Kidney glomerular epithelial cell (primary cell): Measurements from ENCODE around the gene ACD.

Experiments
- DNase-seq: peaks from one replicate; lab custom pipeline; 2025; lab: John Stamatoyannopoulos, UW

ACD gene

DNA sequence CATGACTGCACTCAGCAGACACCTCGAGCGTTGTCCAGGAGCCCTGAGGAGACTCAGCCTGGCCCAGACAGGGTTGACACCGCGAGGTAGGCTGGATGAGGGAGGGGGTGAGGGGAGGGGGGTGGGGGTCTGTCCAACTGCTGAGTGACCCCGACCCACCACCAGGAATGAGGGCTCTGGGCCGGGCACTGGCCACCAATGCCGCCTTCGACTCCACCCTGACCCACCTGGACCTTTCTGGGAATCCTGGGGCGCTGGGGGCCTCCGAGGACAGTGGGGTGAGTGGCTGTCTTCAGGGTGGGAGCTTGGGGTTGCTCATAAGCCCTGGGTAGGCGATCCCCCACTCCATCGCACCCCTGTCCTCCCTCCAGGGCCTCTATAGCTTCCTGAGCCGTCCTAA is 12.4 kb downstream of the ACD start:
- DNase-seq, result no peak

DNA sequence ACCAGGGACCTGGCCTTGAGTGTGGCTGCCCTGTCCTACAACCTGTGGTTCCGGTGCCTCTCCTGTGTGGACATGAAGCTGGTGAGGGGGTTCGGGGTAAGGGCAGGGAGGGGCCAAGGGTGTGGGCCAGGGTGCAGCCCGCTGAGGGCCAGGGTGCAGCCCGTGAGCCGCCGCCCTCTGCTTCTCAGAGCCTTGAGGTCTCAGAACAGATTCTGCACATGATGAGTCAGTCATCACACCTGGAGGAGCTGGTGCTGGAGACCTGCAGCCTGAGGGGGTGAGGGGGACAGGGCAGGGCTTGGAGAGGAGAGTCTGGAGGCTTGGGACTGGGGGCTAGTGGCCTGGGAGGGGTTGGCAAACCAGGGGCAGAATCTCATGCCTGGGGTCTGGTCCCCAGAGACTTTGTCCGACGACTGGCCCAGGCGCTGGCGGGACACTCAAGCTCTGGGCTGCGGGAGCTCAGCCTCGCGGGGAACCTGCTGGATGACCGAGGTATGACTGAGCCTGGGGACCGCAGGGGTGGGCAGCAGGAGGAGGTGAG is 12.9 kb downstream of the ACD start:
- DNase-seq, result no peak

DNA sequence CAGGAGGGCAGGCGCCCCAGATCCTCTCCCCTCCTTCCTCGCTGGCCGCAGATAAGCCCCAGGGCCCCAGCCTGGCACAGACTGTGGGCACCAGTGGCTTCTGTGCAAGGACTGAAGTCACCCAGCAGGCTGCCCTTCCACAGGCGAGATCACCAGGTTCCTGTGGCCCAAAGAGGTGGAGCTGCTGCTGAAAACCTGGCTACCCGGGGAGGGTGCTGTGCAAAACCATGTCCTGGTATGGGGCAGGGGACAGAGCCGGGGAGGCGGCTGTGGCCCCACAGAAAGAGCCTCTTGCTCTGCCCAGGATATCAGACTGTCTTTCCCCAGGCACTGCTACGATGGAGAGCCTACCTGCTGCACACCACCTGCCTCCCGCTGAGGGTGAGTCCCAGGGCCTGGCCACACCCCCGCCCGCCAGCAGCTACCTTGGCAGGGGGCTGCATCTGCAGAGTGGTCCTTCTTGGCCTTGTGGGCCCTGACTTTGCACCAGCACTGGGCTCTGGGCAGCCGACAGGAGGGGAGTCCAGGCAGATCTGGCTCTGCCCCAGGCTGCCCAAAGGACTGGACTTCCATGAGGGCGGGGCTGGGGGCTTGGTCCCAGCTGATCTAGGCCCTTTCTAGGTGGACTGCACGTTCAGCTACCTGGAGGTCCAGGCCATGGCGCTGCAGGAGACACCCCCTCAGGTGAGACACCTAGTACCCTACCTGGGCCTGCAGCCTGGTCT is 14.5 kb downstream of the ACD start:
- DNase-seq, result no peak

DNA sequence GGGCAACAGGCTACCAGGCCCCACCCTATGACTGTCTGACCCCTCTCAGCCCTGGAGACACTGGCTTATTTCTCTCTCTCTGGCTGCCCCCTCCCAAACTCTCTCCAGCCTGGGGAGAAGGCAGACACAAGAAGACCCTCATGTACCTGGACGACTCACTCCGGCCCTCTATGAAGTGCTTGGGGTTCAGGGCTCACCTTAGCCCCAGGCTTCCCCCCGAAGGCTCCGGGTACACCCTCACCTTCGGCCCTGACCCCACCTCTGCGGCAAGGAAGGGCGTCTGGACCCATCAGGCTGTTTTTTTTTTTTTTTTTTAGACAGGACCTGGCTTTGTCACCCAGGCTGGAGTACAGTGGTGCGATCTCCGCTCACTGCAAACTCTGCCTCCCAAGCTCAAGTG is 16.0 kb downstream of the ACD start:
- no peak for DNase-seq

DNA sequence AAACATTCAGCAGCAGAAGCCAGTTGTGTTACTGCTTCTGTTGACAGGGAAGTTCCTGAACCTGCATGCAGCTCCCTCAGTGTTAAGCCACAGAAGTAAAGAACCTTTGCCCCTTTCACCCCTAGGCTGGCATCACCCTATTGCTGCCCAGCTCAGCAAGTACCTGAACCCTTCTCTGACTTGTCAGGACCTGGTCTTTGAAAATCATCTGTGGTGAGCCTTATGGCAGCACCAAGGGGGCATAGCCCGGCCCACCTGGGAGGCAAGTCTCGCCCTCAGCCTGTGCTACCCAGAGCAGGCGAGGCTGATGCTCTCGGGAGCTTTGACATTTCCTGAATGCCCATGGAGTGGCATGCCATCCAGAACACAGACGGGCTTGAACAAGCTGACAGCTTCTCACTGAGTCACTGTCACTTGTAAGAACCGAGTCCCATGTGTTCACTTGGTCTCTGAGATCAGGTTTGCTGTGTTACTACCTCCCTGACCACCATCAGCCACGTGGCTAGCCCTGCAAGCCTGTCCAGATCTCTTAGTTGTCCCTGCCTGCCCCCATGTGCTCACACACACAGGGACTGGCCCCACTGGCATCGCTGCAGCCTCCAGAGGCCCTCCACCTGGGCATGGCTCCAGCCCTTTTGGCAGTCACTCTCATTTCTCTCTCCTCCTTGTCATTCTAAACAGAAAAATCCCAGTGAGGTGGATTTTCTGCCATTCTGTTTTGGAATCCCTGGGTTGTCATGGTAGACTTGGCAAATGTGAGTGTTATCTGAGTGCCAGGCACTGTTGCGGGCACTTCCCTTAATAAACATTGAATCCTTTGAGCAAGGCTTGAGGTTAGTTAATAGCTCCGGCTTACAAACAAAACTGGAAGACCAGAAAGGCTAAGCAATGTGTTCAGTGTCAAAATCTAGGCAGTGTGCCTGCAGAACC is 18.0 kb downstream of the ACD start:
- no peak for DNase-seq

DNA sequence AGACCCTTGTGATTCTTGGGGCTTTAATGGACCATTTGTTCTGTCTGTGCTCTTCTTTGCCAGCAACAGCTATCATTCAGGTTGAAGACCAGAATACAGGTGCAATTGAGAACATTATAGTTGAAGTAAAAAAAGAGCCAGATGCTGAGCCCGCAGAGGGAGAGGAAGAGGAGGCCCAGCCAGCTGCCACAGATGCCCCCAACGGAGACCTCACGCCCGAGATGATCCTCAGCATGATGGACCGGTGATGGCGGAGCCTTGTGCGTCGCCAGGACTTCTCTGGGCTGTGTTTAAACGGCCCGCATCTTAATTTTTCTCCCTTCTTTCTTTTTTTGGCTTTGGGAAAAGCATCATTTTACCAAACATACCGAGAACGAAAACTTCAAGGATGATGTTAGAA is 22.4 kb downstream of the ACD start:
- DNase-seq, result no peak

DNA sequence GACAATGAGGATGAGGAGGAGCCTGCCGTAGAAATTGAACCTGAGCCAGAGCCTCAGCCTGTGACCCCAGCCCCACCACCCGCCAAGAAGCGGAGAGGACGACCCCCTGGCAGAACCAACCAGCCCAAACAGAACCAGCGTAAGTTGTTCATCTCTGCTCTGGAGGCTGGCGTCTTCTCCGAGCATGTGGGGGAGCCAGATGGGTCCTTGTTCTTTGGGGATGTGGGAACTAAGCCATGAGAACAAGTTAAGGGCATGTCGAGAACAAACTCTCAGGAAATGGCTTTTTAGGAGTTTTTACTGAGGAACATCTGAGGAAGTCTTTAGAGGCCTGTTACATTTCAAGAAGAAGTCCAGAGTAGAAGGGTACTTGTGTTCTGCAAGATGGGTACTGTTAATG is 23.3 kb downstream of the ACD start:
- DNase-seq, result no peak

DNA sequence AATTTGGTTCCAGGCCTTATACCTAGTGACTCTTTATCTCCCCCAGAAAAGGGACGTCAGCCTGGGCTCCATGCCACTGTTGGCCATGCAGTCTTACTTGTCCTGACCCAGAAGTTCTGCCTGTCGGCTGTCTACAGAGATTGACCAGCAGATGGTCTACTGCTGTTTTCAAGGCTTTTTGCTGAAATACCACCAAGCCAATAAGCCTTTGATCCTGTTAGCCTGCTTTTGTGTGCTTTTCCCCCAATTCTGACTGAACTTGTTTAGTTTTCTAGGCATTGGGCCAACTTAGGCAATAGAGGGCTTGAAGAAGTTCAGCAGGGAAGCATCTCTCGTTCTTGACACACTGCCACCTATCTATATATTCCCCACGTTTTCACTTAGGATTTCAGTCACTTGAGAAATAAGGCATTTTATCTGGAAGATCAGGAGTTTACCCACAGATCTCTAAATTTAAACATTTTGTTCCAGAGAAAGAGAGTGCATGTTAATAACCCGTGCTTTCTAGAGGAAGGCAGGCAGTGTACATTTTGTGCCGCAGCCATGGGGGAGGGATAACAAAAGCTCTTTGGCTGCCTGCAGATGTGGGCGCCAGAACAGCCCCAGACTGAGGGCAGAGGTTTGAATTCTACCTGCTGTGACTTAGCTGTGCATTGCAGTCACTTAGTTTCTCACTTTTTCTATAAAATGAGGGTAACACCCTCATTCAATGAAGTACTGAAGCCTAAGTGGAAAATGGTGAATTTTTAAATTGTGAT is 27.5 kb downstream of the ACD start:
- no peak for DNase-seq

DNA sequence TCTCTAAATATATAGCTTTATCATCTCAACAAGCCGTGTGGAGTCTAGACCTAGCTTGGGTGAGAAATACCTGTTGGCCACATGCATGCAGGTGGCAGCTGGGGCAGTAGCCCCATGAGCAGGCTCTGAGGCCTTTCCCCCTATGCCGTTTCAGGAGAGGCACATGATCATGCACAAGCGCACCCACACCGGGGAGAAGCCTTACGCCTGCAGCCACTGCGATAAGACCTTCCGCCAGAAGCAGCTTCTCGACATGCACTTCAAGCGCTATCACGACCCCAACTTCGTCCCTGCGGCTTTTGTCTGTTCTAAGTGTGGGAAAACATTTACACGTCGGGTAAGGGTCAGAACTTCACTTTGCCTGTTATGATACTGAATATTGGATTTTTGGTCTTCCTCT is 31.8 kb downstream of the ACD start:
- no peak for DNase-seq

DNA sequence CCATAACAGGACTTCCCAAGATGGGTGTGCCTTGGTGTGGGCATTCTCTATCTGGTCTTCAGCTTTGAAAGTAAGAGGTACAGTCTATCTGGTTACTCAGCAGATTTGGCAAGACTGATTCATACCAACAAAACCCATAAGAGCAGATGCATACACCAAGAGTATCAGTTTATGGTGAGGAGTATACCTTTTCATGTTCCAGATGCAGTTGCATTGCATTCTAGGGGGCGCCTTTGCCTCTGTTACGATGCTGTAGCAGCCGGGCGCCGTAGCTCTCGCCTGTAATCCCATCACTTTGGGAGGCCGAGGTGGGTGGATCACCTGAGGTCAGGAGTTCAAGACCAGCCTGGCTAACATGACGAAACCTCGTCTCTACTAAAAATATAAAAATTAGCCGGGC is 46.3 kb downstream of the ACD start:
- DNase-seq, result no peak

DNA sequence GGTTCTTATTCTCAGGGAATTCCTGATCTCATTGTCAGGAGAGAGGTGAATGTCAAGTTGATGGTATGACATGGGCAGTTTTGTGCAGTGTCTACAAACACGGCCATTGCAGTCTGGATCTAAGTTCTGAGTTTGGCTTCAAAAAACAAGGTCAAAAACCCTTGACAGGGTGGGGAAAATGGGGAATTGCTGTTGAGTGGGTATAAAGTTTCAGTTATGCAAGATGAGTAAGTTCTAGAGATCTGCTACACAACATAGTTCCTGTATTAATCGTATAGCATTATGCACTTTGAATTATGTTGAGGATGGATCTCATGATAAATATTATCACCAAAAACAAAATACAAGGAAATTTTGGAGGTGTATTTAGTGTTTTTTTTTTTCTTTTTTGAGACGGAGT is 51.7 kb downstream of the ACD start:
- DNase-seq, result no peak
